ENCODE results near the gene TMEM248. TPM values are rescaled to one million over a fixed set of nuclear protein-coding genes. Genes with fewer than 3 reads are reported as not detected.

Gene TMEM248
- total RNA-seq, 1 experiment from 2014 or later = 59.3 TPM

DNA sequence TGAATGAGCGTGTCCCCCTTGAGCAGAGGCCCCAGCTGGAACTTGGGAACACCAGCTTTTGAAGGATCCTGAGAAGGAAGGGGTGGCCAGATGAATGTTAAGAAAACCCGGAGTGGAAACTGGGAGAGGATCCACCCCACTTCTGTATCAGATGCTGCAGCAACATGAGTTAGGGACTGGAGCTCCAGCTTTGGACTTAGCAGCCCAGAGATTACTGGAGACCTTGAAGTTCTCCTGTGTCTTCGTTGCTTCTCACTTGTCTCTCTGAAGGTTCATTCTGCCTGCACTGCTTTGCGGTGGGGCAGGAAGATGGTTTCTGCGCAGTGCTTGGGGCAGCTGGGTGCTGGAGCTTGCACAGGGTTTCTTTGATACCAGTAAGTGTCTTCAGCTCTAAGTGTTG, 9.3 kb downstream of the TMEM248 start:
- DNase-seq (ENCODE audit: low read depth, low spot score) = peak; percentile 24
- peaks cover 0 to 10% of the 10 kb centered on the region in 2 experiments; a peak in 1 of 4 replicates for H3K4me1 ChIP-seq (ENCODE audit: control insufficient read depth in 1 of 2, insufficient read depth in 2 of 2, low read length in 2 of 2)
- H3K9me3 ChIP-seq (ENCODE audit: control insufficient read depth in 1 of 2, insufficient read depth in 1 of 2, low read depth in 1 of 2, low read length in 2 of 2) = no peaks in the 10 kb centered on the region
- no peak overlapping the region for H3K9ac ChIP-seq (ENCODE audit: low read length)
- H3K4me3 ChIP-seq (replicated peaks in 1 of 2; ENCODE audit: low read depth in 1 of 2, low read length in 2 of 2) = no peak overlapping the region
- ChIA-PET POLR2A (no interaction called here), CTCF (no interaction called here), RAD21 (ENCODE audit: low non-redundant PET in 1 of 2, low total read pairs in 2 of 2, uncharacterized antibody in 2 of 2, unreplicated experiment in 2 of 2) (no interaction called here)
- H3K36me3 ChIP-seq (ENCODE audit: control insufficient read depth in 1 of 2, insufficient read depth in 2 of 2, low read length in 2 of 2) = peaks cover 0 to 2% of the 10 kb centered on the region in 2 experiments; a peak in 1 of 4 replicates
- no peak overlapping the region for H2AFZ ChIP-seq (ENCODE audit: low read depth, low read length, poor library complexity, severe bottlenecking)
- peaks cover 95% of the 10 kb centered on the region for H3K79me2 ChIP-seq (ENCODE audit: insufficient read depth, low read length)
- no peaks in the 10 kb centered on the region; the same call in 1 of the 2 replicates for H4K20me1 ChIP-seq (ENCODE audit: insufficient read depth)
- H3K27ac ChIP-seq (ENCODE audit: low read depth, low read length) = no peak overlapping the region
- peak; percentile 82 for ATAC-seq
- H3K9me2 ChIP-seq (ENCODE audit: insufficient read depth) = no peaks in the 10 kb centered on the region
- no peak overlapping the region for H3K4me2 ChIP-seq (ENCODE audit: low read length)
- intact Hi-C loops (cut with micrococcal nuclease) = no loop called here
- BruUV-seq (replicated peaks) = no TSS peak
- no peaks in the 10 kb centered on the region for H3K27me3 ChIP-seq (ENCODE audit: insufficient read depth, low read length)
- no peak for TF ChIP-seq SRF (IDR thresholded peaks at IDR 0.05; ENCODE audit: low read depth)
- no peak for TF ChIP-seq ELF1 (IDR thresholded peaks at IDR 0.05; ENCODE audit: borderline replicate concordance, low read depth)
- no peak for TF ChIP-seq CEBPB (IDR thresholded peaks at IDR 0.05; ENCODE audit: low read depth)
- peak; percentile 70 for TF ChIP-seq SP1 (IDR thresholded peaks at IDR 0.05; ENCODE audit: low read depth)
- no peak for TF ChIP-seq RAD21 (IDR thresholded peaks at IDR 0.05; ENCODE audit: low read depth)
- TF ChIP-seq ATF3 (IDR thresholded peaks at IDR 0.05) = no peak
- TF ChIP-seq, protein P1, sequence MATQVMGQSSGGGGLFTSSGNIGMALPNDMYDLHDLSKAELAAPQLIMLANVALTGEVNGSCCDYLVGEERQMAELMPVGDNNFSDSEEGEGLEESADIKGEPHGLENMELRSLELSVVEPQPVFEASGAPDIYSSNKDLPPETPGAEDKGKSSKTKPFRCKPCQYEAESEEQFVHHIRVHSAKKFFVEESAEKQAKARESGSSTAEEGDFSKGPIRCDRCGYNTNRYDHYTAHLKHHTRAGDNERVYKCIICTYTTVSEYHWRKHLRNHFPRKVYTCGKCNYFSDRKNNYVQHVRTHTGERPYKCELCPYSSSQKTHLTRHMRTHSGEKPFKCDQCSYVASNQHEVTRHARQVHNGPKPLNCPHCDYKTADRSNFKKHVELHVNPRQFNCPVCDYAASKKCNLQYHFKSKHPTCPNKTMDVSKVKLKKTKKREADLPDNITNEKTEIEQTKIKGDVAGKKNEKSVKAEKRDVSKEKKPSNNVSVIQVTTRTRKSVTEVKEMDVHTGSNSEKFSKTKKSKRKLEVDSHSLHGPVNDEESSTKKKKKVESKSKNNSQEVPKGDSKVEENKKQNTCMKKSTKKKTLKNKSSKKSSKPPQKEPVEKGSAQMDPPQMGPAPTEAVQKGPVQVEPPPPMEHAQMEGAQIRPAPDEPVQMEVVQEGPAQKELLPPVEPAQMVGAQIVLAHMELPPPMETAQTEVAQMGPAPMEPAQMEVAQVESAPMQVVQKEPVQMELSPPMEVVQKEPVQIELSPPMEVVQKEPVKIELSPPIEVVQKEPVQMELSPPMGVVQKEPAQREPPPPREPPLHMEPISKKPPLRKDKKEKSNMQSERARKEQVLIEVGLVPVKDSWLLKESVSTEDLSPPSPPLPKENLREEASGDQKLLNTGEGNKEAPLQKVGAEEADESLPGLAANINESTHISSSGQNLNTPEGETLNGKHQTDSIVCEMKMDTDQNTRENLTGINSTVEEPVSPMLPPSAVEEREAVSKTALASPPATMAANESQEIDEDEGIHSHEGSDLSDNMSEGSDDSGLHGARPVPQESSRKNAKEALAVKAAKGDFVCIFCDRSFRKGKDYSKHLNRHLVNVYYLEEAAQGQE (IDR thresholded peaks at IDR 0.05; ENCODE audit: low read depth) = no peak
- no peak for TF ChIP-seq POLR2AphosphoS5 (IDR thresholded peaks at IDR 0.05; ENCODE audit: low read depth, low read length)
- TF ChIP-seq CBX3 (IDR thresholded peaks at IDR 0.05; ENCODE audit: low read depth) = no peak
- TF ChIP-seq POLR2A (IDR thresholded peaks at IDR 0.05; ENCODE audit: borderline replicate concordance, extremely low read depth, insufficient read depth, insufficient read length) = no peak
- TF ChIP-seq, protein P2, sequence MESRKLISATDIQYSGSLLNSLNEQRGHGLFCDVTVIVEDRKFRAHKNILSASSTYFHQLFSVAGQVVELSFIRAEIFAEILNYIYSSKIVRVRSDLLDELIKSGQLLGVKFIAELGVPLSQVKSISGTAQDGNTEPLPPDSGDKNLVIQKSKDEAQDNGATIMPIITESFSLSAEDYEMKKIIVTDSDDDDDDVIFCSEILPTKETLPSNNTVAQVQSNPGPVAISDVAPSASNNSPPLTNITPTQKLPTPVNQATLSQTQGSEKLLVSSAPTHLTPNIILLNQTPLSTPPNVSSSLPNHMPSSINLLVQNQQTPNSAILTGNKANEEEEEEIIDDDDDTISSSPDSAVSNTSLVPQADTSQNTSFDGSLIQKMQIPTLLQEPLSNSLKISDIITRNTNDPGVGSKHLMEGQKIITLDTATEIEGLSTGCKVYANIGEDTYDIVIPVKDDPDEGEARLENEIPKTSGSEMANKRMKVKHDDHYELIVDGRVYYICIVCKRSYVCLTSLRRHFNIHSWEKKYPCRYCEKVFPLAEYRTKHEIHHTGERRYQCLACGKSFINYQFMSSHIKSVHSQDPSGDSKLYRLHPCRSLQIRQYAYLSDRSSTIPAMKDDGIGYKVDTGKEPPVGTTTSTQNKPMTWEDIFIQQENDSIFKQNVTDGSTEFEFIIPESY (IDR thresholded peaks at IDR 0.05; ENCODE audit: extremely low read depth, insufficient replicate concordance, low read length) = no peak
- peak; percentile 49; the same call in 1 of the 2 replicates for TF ChIP-seq JUND (IDR thresholded peaks at IDR 0.05)
- TF ChIP-seq CTCF (IDR thresholded peaks at IDR 0.05 in 2 of 3, conservative IDR thresholded peaks at IDR 0.05 in 1 of 3; ENCODE audit: borderline replicate concordance in 1 of 3, insufficient read depth in 1 of 3, low read depth in 2 of 3, low read length in 2 of 3) = no peak
- TF ChIP-seq EZH2 (IDR thresholded peaks at IDR 0.05) = no peak
- no peak for TF ChIP-seq EGR1 (IDR thresholded peaks at IDR 0.05; ENCODE audit: low read depth)
- TF ChIP-seq EZH2phosphoT487 (IDR thresholded peaks at IDR 0.05; ENCODE audit: borderline replicate concordance) = no peak
- TF ChIP-seq ZFX (IDR thresholded peaks at IDR 0.05) = no peak
- no peak for TF ChIP-seq YY1 (IDR thresholded peaks at IDR 0.05; ENCODE audit: extremely low read depth, insufficient replicate concordance, low read depth, low read length)
